Measurements from ENCODE around the gene RPL19.

Gene RPL19

DNA sequence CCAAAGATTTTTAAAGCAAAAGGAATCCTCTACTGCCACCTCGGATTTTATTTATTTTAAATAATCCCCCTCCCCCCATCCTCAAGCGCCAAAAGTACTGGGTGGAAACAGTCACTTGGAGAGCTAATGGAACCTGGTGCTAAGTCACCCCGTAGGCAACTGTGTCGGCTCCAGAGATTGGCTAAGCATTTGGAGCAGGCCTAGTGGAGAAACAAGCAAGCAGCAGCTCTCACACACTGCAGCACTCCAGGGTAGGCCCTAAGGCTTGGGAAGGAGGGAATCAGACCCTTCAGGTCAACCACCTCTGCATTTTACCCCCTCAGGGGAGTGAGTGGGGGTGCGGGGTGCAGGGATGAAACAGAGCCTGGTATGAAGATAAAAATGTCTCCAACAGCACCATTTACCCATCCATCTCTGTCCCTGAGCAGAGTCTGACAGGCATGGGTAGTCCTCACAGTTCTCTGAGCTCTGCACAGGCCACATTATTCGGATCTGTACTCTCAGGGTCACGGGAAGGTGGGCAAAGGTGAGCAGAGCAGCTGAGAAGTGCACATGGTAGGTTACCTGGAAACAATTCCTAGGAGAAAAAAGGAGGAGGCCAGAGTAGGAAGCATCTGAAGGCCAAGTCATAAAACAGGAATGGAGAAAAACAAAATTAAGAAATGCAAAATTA, 52.8 kb downstream of the RPL19 start:
- no peak for DNase-seq
